Parathyroid adenoma (tissue), 2 donors: ENCODE results near the gene CD81.

Source experiments
- H2AFZ ChIP-seq: fragments of 300-600 bp; sonication (generic); one replicate; pipeline ENCODE4 v1.7.0; 2017; ENCODE audit warnings: antibody characterized with exemption, mild to moderate bottlenecking
- H3K27ac ChIP-seq: fragments of 300-600 bp; sonication (generic); one replicate; pipeline ENCODE4 v1.7.0; 2017
- H3K27me3 ChIP-seq: fragments of 300-600 bp; sonication (generic); one replicate; pipeline ENCODE4 v1.7.0; 2017; ENCODE audit warnings: low read length; ENCODE audit not compliant: control insufficient read depth, insufficient read depth
- H3K36me3 ChIP-seq: fragments of 300-600 bp; sonication (generic); one replicate; pipeline ENCODE4 v1.7.0; 2017; ENCODE audit warnings: low read length; ENCODE audit not compliant: control insufficient read depth, insufficient read depth
- H3K4me1 ChIP-seq: fragments of 300-600 bp; sonication (generic); one replicate; pipeline ENCODE4 v1.7.0; 2017; ENCODE audit warnings: control low read depth
- H3K4me2 ChIP-seq: fragments of 300-600 bp; sonication (generic); one replicate; pipeline ENCODE4 v1.7.0; 2017; ENCODE audit warnings: low read length
- H3K4me3 ChIP-seq: fragments of 300-600 bp; sonication (generic); one replicate; pipeline ENCODE4 v1.7.0; 2017; ENCODE audit warnings: low read depth, low read length
- H3K79me2 ChIP-seq: fragments of 300-600 bp; sonication (generic); one replicate; pipeline ENCODE4 v1.7.0; 2017; ENCODE audit warnings: control low read depth
- H3K9ac ChIP-seq: fragments of 300-600 bp; sonication (generic); one replicate; pipeline ENCODE4 v1.7.0; 2017; ENCODE audit warnings: mild to moderate bottlenecking
- H3K9me3 ChIP-seq: fragments of 300-600 bp; sonication (generic); one replicate; pipeline ENCODE4 v1.7.0; 2017; ENCODE audit warnings: low read length; ENCODE audit not compliant: control insufficient read depth
- CTCF ChIP-seq: fragments of 300-600 bp; sonication (generic); IDR thresholded peaks from one replicate; pipeline ENCODE4 v1.7.0; 2017; ENCODE audit warnings: antibody characterized with exemption, mild to moderate bottlenecking
- donor health status: primary hyperparathyroidism.

Gene CD81

GRCh38 chr11:2395856-2396255, 18.7 kb downstream of the CD81 start:
- Histone ChIP-seq H3K4me1 (peaks cover 5% of the 10 kb centered on the region), H3K4me3 (no peak overlapping the region), H3K9me3 (no peaks in the 10 kb centered on the region), H3K9ac (no peak overlapping the region), H3K4me2 (no peak overlapping the region), H3K27ac (no peak overlapping the region), H2AFZ (no peak overlapping the region), H3K27me3 (no peaks in the 10 kb centered on the region), H3K36me3 (no peaks in the 10 kb centered on the region), H3K79me2 (no peaks in the 10 kb centered on the region)
- TF ChIP-seq CTCF, result no peak

- H3K27ac ChIP-seq, result no peak overlapping the region
- H3K4me3 ChIP-seq, result no peak overlapping the region
- no peaks in the 10 kb centered on the region for H3K9me3 ChIP-seq
- no peak overlapping the region for H3K4me2 ChIP-seq
- H3K36me3 ChIP-seq, result no peaks in the 10 kb centered on the region
- H3K9ac ChIP-seq, result no peak overlapping the region
- no peaks in the 10 kb centered on the region for H3K27me3 ChIP-seq
- peaks cover 3% of the 10 kb centered on the region for H3K79me2 ChIP-seq
- H3K4me1 ChIP-seq, result peaks cover 5% of the 10 kb centered on the region
- H2AFZ ChIP-seq, result no peak overlapping the region
- no peak for TF ChIP-seq CTCF
Observed at GRCh38 chr11:2396471-2396870, 19.4 kb downstream of the CD81 start.

GRCh38 chr11:2397005-2397404, 19.9 kb downstream of the CD81 start:
- H3K9ac ChIP-seq, result no peak overlapping the region
- no peak for TF ChIP-seq CTCF
- no peaks in the 10 kb centered on the region for H3K9me3 ChIP-seq
- no peak overlapping the region for H3K4me3 ChIP-seq
- no peak overlapping the region for H2AFZ ChIP-seq
- H3K36me3 ChIP-seq, result no peaks in the 10 kb centered on the region
- no peak overlapping the region for H3K27ac ChIP-seq
- no peaks in the 10 kb centered on the region for H3K27me3 ChIP-seq
- peaks cover 5% of the 10 kb centered on the region for H3K79me2 ChIP-seq
- no peak overlapping the region for H3K4me2 ChIP-seq
- H3K4me1 ChIP-seq, result peaks cover 5% of the 10 kb centered on the region

GRCh38 chr11:2398664-2399355, 21.7 kb downstream of the CD81 start:
- H3K9me3 ChIP-seq, result no peaks in the 10 kb centered on the region
- no peak overlapping the region for H3K4me2 ChIP-seq
- H3K9ac ChIP-seq, result peak overlapping the region; percentile 69
- H3K27me3 ChIP-seq, result no peaks in the 10 kb centered on the region
- no peak for TF ChIP-seq CTCF
- peaks cover 5% of the 10 kb centered on the region for H3K4me1 ChIP-seq
- peak overlapping the region; percentile 94 for H3K27ac ChIP-seq
- H2AFZ ChIP-seq, result no peak overlapping the region
- no peak overlapping the region for H3K4me3 ChIP-seq
- H3K36me3 ChIP-seq, result no peaks in the 10 kb centered on the region
- peaks cover 5% of the 10 kb centered on the region for H3K79me2 ChIP-seq

- no peaks in the 10 kb centered on the region for H3K36me3 ChIP-seq
- H3K27ac ChIP-seq, result peak overlapping the region; percentile 94
- TF ChIP-seq CTCF, result no peak
- peak overlapping the region; percentile 71 for H3K4me2 ChIP-seq
- no peaks in the 10 kb centered on the region for H3K27me3 ChIP-seq
- H3K4me3 ChIP-seq, result peak overlapping the region; percentile 60
- peak overlapping the region; percentile 69 for H3K9ac ChIP-seq
- peak overlapping the region; percentile 73 for H2AFZ ChIP-seq
- peaks cover 5% of the 10 kb centered on the region for H3K4me1 ChIP-seq
- H3K9me3 ChIP-seq, result no peaks in the 10 kb centered on the region
- peaks cover 5% of the 10 kb centered on the region for H3K79me2 ChIP-seq
Observed at GRCh38 chr11:2399488-2400068, 22.5 kb downstream of the CD81 start.
